ENCODE results near the gene MUC4. TPM values are rescaled to one million over a fixed set of nuclear protein-coding genes. Genes with fewer than 3 reads are reported as not detected.
"Not testable (repeated sequence)": the region's sequence is repeated elsewhere in the genome, so short reads cannot be mapped to it uniquely, and the experiment has no call there.

Gene MUC4
- total RNA-seq, 2 experiments from 2014 or later: 0.15 to 0.24 TPM

DNA sequence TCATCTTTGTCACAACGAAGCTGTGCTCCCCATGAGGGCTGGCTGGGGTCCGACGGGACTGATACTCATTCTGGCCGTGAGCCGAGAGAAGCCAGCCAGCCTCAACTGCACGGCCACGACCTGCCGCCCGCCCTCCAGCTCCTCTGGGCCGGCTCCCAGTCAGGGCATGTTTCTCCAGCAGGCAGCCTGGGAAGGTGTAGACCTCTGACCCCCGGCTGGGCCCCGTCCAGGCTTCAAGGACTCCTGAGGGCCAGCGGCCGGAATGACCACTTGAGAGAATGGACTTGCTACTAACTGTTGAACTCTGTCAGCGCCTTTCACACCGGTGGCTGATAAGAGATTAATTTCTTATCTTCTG lies 18.1 kb upstream of the MUC4 start:
- no peaks in the 10 kb centered on the region for H3K36me3 Mint-ChIP-seq
- POLR2A ChIA-PET: no interaction called here
- DNase-seq: no peak
- intact Hi-C loops (cut with micrococcal nuclease): no loop called here
- no peak overlapping the region for H3K27ac Mint-ChIP-seq
- no peaks in the 10 kb centered on the region for H3K9me3 Mint-ChIP-seq
- CTCF ChIA-PET: no interaction called here
- H3K27me3 Mint-ChIP-seq: no peaks in the 10 kb centered on the region
- H3K4me1 Mint-ChIP-seq (ENCODE audit: low read depth): no peaks in the 10 kb centered on the region
- no peak overlapping the region for H3K4me3 Mint-ChIP-seq

DNA sequence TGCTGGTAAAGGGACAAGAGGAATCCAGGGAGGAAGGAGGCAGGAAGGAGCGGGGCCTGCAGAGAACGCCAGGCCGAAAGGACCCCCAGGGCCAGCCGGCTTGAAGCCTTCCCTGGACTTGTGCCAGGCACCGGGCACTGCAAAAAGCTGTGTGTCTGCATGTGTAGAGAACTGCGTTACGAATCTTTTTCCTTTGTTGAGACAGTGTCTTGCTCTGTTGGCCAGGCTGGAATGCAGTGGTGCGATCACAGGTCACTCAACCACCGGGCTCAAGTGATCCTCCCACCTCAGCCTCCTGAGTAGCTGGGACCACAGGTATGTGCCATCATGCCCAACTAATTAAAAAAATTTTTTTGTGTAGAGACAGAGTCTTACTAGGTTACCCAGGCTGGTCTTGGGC lies 17.0 kb upstream of the MUC4 start:
- no peak for DNase-seq
- Mint-ChIP-seq H3K36me3 (no peaks in the 10 kb centered on the region), H3K4me3 (no peak overlapping the region), H3K9me3 (no peaks in the 10 kb centered on the region), H3K4me1 (ENCODE audit: low read depth) (no peaks in the 10 kb centered on the region), H3K27me3 (no peaks in the 10 kb centered on the region), H3K27ac (no peak overlapping the region)
- ChIA-PET CTCF (no interaction called here), POLR2A (no interaction called here)
- intact Hi-C loops (cut with micrococcal nuclease): no loop called here

- H3K4me3 Mint-ChIP-seq: no peak overlapping the region
- intact Hi-C loops (cut with micrococcal nuclease): no loop called here
- no peak for DNase-seq
- ChIA-PET CTCF (no interaction called here), POLR2A (no interaction called here)
- peaks cover 1% of the 10 kb centered on the region for H3K27me3 Mint-ChIP-seq
- no peak overlapping the region for H3K27ac Mint-ChIP-seq
- no peaks in the 10 kb centered on the region for H3K9me3 Mint-ChIP-seq
- no peaks in the 10 kb centered on the region for H3K36me3 Mint-ChIP-seq
- H3K4me1 Mint-ChIP-seq (ENCODE audit: low read depth): no peaks in the 10 kb centered on the region
Observed at GRCh38 chr3:195825857-195826804, 14.4 kb upstream of the MUC4 start.

DNA sequence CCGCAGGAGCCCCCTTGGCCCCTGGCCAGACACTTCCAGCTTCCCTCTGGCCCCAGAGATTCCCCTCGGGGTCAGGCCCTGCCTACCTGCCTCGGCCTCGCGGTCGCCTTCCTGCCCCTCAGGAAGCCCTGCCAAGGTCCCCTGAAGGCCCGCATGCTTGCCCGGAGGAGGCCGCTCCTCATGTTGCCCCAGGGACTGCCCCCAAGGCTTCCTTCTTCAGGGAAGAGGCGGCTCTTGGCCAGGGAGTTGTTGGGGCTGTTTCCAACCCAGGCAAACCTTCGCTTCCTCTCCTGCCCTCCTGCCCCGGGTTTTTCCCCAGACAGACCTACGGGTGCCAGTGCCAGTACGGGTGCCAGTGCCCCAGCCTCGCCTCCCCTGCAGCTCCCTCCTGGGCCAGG lies 13.5 kb upstream of the MUC4 start:
- ChIA-PET CTCF (no interaction called here), POLR2A (no interaction called here)

DNA sequence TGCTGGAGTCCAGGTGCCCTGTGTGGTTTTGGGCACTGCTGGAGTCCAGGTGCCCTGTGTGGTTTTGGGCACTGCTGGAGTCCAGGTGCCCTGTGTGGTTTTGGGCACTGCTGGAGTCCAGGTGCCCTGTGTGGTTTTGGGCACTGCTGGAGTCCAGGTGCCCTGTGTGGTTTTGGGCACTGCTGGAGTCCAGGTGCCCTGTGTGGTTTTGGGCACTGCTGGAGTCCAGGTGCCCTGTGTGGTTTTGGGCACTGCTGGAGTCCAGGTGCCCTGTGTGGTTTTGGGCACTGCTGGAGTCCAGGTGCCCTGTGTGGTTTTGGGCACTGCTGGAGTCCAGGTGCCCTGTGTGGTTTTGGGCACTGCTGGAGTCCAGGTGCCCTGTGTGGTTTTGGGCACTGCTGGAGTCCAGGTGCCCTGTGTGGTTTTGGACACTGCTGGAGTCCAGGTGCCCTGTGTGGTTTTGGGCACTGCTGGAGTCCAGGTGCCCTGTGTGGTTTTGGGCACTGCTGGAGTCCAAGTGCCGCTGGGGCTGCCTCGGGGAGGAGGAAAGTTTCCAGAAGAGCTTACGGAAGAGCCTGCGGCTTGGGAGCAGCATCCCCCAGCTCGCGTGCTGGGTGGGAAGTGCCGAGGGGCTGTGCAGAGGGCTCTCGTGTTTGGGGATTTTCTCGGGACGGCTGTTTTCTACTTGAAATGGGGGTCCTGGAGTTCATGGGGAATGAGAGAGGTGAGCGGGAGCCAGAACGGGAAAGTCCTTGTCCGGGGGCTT lies 12.9 kb upstream of the MUC4 start:
- H3K27ac Mint-ChIP-seq; DNase-seq; H3K27me3 Mint-ChIP-seq; H3K9me3 Mint-ChIP-seq; CTCF ChIA-PET; H3K4me1 Mint-ChIP-seq (ENCODE audit: low read depth); intact Hi-C loops (cut with micrococcal nuclease); POLR2A ChIA-PET; H3K4me3 Mint-ChIP-seq; H3K36me3 Mint-ChIP-seq: not testable (repeated sequence)

More for the DNA sequence above, 13.5 kb upstream of the MUC4 start:
- no peak overlapping the region for H3K27ac Mint-ChIP-seq
- H3K27me3 Mint-ChIP-seq: peaks cover 1% of the 10 kb centered on the region
- intact Hi-C loops (cut with micrococcal nuclease): no loop called here
- no peaks in the 10 kb centered on the region for H3K36me3 Mint-ChIP-seq
- H3K4me1 Mint-ChIP-seq (ENCODE audit: low read depth): no peaks in the 10 kb centered on the region
- DNase-seq: no peak
- no peaks in the 10 kb centered on the region for H3K9me3 Mint-ChIP-seq
- H3K4me3 Mint-ChIP-seq: no peak overlapping the region

DNA sequence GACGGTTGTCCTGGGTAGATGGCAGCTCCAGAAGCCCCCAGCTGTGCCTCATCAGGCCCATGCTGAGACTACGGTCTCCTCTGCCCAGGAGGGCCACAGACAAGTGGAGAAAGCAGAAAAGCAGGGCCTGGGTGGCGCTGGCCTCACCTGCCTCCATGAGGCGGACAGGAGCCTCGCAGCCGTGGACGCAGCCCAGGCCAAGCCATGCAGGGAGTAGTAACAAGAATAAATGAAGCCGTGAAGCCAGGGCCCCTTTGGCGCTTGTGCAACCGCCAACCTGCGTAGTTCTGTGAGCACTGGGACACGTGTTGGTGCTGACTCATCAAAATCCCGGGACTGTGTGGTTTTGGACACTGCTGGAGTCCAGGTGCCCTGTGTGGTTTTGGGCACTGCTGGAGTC lies 12.3 kb upstream of the MUC4 start:
- peaks cover 1% of the 10 kb centered on the region for H3K27me3 Mint-ChIP-seq
- CTCF ChIA-PET: no interaction called here
- no peak overlapping the region for H3K4me3 Mint-ChIP-seq
- no peak overlapping the region for H3K27ac Mint-ChIP-seq
- no peak for DNase-seq
- H3K4me1 Mint-ChIP-seq (ENCODE audit: low read depth): no peaks in the 10 kb centered on the region
- H3K36me3 Mint-ChIP-seq: no peaks in the 10 kb centered on the region
- intact Hi-C loops (cut with micrococcal nuclease): no loop called here
- no peaks in the 10 kb centered on the region for H3K9me3 Mint-ChIP-seq
- POLR2A ChIA-PET: no interaction called here

DNA sequence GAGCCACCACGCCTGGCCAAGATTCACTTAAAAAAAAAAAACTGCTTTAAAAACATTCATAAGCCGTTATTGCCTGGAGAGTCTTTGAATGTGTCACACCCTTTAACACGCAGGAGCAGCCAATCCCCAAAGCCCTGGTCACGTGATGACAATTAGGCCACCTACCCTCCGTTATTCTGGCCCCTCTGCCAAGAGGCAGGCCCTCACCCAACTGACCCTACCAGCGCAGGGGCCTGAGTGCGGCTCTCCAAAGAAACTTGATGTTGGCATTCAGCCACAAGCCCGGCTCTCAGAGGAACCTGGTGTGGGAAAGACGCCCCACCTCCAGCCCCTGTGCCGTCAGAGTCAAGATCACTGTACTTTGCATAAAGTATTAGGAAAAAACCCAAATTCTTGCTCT lies 11.6 kb upstream of the MUC4 start:
- ChIA-PET CTCF (no interaction called here), POLR2A (no interaction called here)
- Mint-ChIP-seq H3K27me3 (peaks cover 1% of the 10 kb centered on the region), H3K4me1 (ENCODE audit: low read depth) (no peaks in the 10 kb centered on the region), H3K4me3 (no peak overlapping the region), H3K9me3 (no peaks in the 10 kb centered on the region), H3K36me3 (no peaks in the 10 kb centered on the region), H3K27ac (no peak overlapping the region)
- intact Hi-C loops (cut with micrococcal nuclease): no loop called here
- no peak for DNase-seq

DNA sequence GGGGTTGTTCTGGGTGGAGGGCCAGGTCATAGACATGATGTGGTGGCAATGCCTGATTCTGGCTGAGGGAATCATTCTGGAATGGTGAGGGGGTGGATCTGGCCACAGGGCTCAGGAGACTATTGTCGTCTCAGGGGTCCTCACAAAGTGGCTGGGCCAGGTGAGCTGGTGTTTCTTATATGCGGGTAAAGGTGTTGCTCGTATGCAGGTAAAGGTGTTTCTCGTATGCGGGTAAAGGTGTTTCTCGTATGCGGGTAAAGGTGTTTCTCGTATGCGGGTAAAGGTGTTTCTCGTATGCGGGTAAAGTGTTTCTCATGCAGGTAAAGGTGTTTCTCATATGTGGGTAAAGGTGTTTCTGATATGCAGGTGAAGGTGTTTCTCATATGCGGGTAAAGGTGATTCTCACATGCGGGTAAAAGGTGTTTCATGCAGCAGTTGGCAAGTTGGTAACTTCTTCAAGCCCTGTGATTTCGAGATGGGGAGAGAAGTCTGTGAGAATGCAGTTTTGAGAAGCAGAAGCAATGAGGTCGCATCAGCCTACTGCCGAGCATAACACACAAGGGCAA lies 10.5 kb upstream of the MUC4 start:
- Mint-ChIP-seq H3K9me3 (no peaks in the 10 kb centered on the region), H3K4me1 (ENCODE audit: low read depth) (no peaks in the 10 kb centered on the region), H3K27me3 (peaks cover 1% of the 10 kb centered on the region), H3K4me3 (no peak overlapping the region), H3K36me3 (no peaks in the 10 kb centered on the region), H3K27ac (no peak overlapping the region)
- no peak for DNase-seq
- POLR2A ChIA-PET: no interaction called here
- CTCF ChIA-PET: no interaction called here
- intact Hi-C loops (cut with micrococcal nuclease): no loop called here

GRCh38 chr3:195821403-195822130 lies 9.8 kb upstream of the MUC4 start:
- POLR2A ChIA-PET: interaction anchor here (0.9 kb wide), 1 partner anchor 13 kb away, joined by 3 read pairs; no protein-coding TSS in a partner anchor
- no peak overlapping the region for H3K4me3 Mint-ChIP-seq
- no peaks in the 10 kb centered on the region for H3K36me3 Mint-ChIP-seq
- no peak for DNase-seq
- H3K9me3 Mint-ChIP-seq: no peaks in the 10 kb centered on the region
- H3K27ac Mint-ChIP-seq: no peak overlapping the region
- peaks cover 1% of the 10 kb centered on the region for H3K27me3 Mint-ChIP-seq
- no peaks in the 10 kb centered on the region for H3K4me1 Mint-ChIP-seq (ENCODE audit: low read depth)
- CTCF ChIA-PET: no interaction called here
- intact Hi-C loops (cut with micrococcal nuclease): no loop called here

GRCh38 chr3:195820901-195821300 lies 9.2 kb upstream of the MUC4 start:
- Mint-ChIP-seq H3K27ac (no peak overlapping the region), H3K9me3 (no peaks in the 10 kb centered on the region), H3K4me3 (no peak overlapping the region), H3K36me3 (no peaks in the 10 kb centered on the region), H3K4me1 (ENCODE audit: low read depth) (no peaks in the 10 kb centered on the region), H3K27me3 (peaks cover 1% of the 10 kb centered on the region)
- POLR2A ChIA-PET: interaction anchor here (0.9 kb wide), 1 partner anchor 14 kb away, joined by 3 read pairs; no protein-coding TSS in a partner anchor
- DNase-seq: no peak
- CTCF ChIA-PET: no interaction called here
- intact Hi-C loops (cut with micrococcal nuclease): no loop called here

GRCh38 chr3:195820186-195820585 lies 8.5 kb upstream of the MUC4 start:
- POLR2A ChIA-PET: no interaction called here
- no peak for DNase-seq
- H3K4me1 Mint-ChIP-seq (ENCODE audit: low read depth): no peaks in the 10 kb centered on the region
- H3K27me3 Mint-ChIP-seq: peaks cover 1% of the 10 kb centered on the region
- H3K36me3 Mint-ChIP-seq: no peaks in the 10 kb centered on the region
- H3K4me3 Mint-ChIP-seq: no peak overlapping the region
- CTCF ChIA-PET: no interaction called here
- intact Hi-C loops (cut with micrococcal nuclease): no loop called here
- no peaks in the 10 kb centered on the region for H3K9me3 Mint-ChIP-seq
- H3K27ac Mint-ChIP-seq: no peak overlapping the region

DNA sequence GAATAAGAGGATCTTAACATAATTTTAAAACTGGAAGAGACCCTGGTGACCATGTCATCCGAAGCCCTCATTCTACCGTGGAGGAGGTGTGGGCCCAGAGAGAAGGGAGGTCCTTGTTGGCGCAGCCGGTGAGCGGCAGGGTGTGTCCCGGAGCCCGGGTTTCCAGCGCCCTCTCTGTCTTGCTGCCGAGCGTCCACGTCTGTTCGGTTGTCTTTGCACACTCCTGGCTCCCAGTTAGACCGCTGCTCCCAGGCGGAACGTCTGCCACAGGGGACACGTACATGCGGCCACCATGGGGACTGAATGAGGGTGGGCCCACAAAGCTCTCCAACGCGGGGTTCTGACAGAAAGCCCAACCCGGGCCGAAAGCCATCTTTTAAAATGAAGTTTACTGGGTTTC lies 6.6 kb upstream of the MUC4 start:
- POLR2A ChIA-PET: no interaction called here
- H3K4me1 Mint-ChIP-seq (ENCODE audit: low read depth): no peaks in the 10 kb centered on the region
- CTCF ChIA-PET: no interaction called here

More for the DNA sequence above, 6.6 kb upstream of the MUC4 start:
- Mint-ChIP-seq H3K9me3 (no peaks in the 10 kb centered on the region), H3K36me3 (no peaks in the 10 kb centered on the region), H3K27ac (no peak overlapping the region), H3K27me3 (peaks cover 1% of the 10 kb centered on the region), H3K4me3 (no peak overlapping the region)
- intact Hi-C loops (cut with micrococcal nuclease): no loop called here
- no peak for DNase-seq

Measured in activated CD4-positive, alpha-beta memory T cell treated with anti-CD3 and anti-CD28 coated beads for 36 hours (primary cell).